ENCODE results near the gene CRTAP.
"Not testable (repeated sequence)": the region's sequence is repeated elsewhere in the genome, so short reads cannot be mapped to it uniquely, and the experiment has no call there.

Gene CRTAP

GRCh38 chr3:33145221-33145900, 31.5 kb downstream of the CRTAP start:
- no peak for DNase-seq

- DNase-seq = no peak
These were observed 32.2 kb downstream of the CRTAP start for GRCh38 chr3:33145901-33146580.

GRCh38 chr3:33146791-33147445, 33.1 kb downstream of the CRTAP start:
- no peak for DNase-seq

- DNase-seq = no peak
These were observed 35.5 kb downstream of the CRTAP start for GRCh38 chr3:33149342-33149741.

GRCh38 chr3:33152363-33153360, 38.8 kb downstream of the CRTAP start:
- no peak for DNase-seq

- DNase-seq = no peak
These were observed 40.0 kb downstream of the CRTAP start for GRCh38 chr3:33153782-33154181.

GRCh38 chr3:33155301-33155700, 41.5 kb downstream of the CRTAP start:
- no peak for DNase-seq

GRCh38 chr3:33159234-33159633, 45.4 kb downstream of the CRTAP start:
- no peak for DNase-seq

- no peak for DNase-seq
These were observed 46.2 kb downstream of the CRTAP start for GRCh38 chr3:33159981-33160380.

GRCh38 chr3:33162621-33163020, 48.8 kb downstream of the CRTAP start:
- not testable (repeated sequence) for DNase-seq

GRCh38 chr3:33165372-33165771, 51.6 kb downstream of the CRTAP start:
- DNase-seq = no peak

- DNase-seq = no peak
These were observed 52.3 kb downstream of the CRTAP start for GRCh38 chr3:33166095-33166494.

- no peak for DNase-seq
These were observed 53.5 kb downstream of the CRTAP start for GRCh38 chr3:33167284-33167683.

- no peak for DNase-seq
These were observed 54.0 kb downstream of the CRTAP start for GRCh38 chr3:33167716-33168336.

- no peak for DNase-seq
These were observed 56.7 kb downstream of the CRTAP start for GRCh38 chr3:33170531-33170930.

GRCh38 chr3:33171580-33171979, 57.8 kb downstream of the CRTAP start:
- DNase-seq = no peak

GRCh38 chr3:33173103-33173502, 59.3 kb downstream of the CRTAP start:
- DNase-seq = no peak

- DNase-seq = no peak
These were observed 59.9 kb downstream of the CRTAP start for GRCh38 chr3:33173672-33174071.

- no peak for DNase-seq
These were observed 60.3 kb downstream of the CRTAP start for GRCh38 chr3:33174095-33174494.

- no peak for DNase-seq
These were observed 61.0 kb downstream of the CRTAP start for GRCh38 chr3:33174711-33175414.

- no peak for DNase-seq
These were observed 65.3 kb downstream of the CRTAP start for GRCh38 chr3:33179132-33179531.

- DNase-seq = no peak
These were observed 67.4 kb downstream of the CRTAP start for GRCh38 chr3:33181229-33181628.

Data from activated gamma-delta T cell treated with Interleukin-2 at 50 U/mL for 16 hours (primary cell).